Epithelial cell of prostate (primary cell): Measurements from ENCODE around the gene SPDYE16.
"Not testable (repeated sequence)": the region's sequence is repeated elsewhere in the genome, so short reads cannot be mapped to it uniquely, and the experiment has no call there.

ENCODE experiments used
- DNase-seq: peaks from one replicate; pipeline ENCODE4 v3.0.0-alpha.2; 2011; ENCODE audit warnings: low read depth, low spot score
- H3K27ac ChIP-seq: fragments of 450-650 bp; 2 replicates; pipeline ENCODE4 v1.5.1; 2017; ENCODE audit warnings: mild to moderate bottlenecking

The SPDYE16 gene, protein sequence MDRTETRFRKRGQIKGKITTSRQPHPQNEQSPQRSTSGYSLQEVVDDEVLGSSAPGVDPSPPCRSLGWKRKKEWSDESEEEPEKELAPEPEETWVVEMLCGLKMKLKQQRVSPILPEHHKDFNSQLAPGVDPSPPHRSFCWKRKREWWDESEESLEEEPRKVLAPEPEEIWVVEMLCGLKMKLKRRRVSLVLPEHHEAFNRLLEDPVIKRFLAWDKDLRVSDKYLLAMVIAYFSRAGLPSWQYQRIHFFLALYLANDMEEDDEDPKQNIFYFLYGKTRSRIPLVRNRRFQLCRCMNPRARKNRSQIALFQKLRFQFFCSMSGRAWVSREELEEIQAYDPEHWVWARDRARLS

DNA sequence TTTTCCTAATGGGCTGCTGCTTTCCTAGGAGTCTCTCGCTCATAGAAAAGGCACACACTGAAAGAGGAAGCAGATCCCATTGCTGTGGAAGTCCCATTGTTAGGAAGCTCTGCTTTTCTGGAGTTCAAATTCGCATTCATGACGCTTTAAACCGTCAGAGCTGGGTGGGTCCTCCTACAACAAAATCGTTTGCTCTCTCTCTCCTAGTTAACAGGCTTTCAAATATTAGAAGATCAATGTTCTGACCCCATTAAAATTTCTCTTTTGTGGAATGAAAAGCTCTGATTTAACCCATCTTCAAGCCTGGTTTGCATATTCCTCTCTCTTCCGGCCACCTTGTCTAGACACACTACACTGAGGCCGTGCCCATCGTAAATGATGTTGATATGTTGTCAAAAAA, at the start of gene SPDYE16:
Gene SPDYE16, minus strand, starts transcription at position 101 of the 400 bp plus-strand sequence. CDS start 1,838 bp downstream, outside the sequence.
- H3K27ac ChIP-seq, DNase-seq: not testable (repeated sequence)

DNA sequence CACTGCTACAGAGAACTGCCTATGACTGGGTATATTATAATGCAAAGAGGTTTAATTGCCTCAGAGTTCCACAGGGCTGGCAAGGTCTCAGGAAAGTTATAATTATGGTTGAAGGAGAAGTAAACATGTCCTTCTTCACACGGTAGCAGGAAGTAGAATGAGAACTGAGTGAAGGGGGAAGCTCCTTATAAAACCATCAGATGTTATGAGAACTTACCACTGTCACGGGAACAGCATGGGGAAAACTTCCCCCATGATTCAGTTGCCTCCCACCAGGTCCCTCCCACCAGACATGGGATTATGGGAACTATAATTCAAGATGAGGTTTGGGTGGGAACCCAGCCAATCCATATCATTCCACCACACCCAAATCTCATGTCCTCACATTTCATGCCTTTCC, 49.6 kb upstream of the SPDYE16 start:
- H3K27ac ChIP-seq, DNase-seq: not testable (repeated sequence)

DNA sequence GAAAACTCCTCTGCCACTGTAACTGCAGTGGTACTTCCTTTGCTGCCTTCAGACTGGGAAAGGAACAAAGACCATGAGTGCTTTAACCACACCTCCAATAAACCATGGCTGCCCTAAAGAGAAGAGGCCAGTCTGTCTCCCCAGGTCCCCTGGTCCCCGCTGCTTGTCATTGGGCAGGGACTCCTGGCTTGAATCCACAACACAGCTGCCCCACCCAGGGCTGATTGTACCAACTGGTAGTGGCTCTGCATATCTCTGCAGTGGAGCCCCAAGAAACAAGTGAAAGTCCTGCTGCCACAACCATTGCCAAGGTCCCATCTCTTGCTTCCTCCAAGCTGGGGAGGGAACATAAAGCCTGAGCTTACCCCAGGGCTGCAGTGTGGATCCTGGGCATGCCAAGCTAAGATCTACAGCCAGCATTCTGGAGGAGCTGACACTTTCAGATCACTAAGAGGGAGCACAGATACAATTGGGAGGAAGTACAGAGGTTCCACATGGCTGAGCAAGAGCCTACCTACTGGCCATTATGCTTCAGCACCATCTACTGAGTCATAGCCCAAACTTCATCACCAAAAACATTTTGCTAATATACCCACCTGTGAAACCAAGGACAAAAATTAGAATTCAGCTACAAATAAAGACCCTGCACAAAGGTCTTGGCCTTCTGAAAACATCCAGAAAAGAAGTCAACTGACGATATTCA, 48.7 kb upstream of the SPDYE16 start:
- not testable (repeated sequence) for H3K27ac ChIP-seq, DNase-seq

DNA sequence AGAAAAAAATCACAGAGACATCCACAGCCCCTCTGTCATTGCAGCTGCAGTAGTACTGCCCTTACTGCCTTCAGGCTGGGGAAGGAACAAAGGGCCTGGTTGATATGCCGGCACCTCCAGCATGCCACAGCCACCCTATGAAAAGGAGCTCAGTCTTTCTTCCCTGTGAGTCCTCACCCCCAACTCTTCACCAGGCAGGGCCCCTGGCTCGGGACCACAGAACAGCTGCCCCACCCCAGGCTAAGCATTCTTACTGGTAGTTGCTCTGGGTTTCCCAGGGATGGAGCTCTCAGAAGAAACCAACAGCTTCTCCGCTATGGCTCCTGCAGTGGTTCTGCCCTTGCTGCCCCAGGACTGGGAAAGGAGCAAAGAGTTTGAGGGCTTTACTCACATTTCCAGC, 47.9 kb upstream of the SPDYE16 start:
- H3K27ac ChIP-seq, DNase-seq: not testable (repeated sequence)

DNA sequence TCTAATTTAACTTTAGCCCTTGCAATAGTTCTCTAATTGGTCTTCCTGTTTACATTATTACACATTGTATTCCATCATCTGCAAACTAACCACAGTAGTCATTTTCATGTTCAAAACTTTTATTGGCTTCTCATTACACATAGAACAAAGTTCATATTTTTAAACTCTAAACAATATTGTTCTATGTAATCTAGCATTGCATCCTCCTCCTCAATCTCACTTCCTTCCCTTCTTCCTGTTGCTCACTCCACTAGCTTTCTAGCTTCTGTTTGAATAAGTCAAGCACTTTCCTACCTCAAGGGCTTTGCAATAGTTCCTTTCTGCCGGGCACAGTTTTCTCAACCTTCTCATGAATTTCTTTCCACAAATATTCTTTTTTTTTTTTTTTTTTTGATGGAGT, 45.5 kb upstream of the SPDYE16 start:
- DNase-seq = not testable (repeated sequence)
- peak overlapping the region; percentile 75 for H3K27ac ChIP-seq

DNA sequence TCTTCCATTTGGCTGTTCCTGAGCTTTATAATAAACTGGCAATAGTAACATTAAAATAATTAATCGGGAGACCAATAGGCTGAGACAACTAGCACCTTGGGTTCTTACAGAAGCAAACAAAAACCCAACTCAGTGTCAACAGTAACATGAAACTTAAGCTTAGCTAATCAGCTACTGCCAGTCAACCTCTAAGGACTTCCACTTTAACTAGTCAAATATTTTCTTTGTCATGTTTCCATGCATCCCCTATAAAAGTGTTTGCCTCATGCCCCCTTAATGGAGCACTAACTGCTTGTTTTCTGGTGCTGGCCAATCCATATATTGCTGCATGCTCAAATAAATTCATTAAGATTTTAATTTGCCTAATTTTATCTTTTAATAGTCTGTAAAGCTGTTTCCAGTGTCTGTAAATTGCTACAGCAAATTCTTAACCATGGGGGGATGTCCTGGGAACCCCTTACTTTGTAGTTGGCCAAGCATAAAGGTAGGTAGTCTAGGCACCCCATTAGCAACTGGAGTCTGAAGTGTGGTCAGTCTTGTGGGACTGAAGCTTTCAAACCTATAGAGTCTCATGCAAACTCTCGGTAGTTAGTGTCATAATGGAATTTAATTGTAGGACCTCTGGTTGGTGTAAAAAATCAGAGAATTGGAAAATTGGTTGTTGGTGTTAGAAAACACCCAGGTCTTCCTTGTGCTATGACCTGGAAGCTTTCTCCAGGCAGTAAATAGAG, 43.7 kb upstream of the SPDYE16 start:
- DNase-seq = not testable (repeated sequence)
- peak overlapping the region; percentile 62 for H3K27ac ChIP-seq

DNA sequence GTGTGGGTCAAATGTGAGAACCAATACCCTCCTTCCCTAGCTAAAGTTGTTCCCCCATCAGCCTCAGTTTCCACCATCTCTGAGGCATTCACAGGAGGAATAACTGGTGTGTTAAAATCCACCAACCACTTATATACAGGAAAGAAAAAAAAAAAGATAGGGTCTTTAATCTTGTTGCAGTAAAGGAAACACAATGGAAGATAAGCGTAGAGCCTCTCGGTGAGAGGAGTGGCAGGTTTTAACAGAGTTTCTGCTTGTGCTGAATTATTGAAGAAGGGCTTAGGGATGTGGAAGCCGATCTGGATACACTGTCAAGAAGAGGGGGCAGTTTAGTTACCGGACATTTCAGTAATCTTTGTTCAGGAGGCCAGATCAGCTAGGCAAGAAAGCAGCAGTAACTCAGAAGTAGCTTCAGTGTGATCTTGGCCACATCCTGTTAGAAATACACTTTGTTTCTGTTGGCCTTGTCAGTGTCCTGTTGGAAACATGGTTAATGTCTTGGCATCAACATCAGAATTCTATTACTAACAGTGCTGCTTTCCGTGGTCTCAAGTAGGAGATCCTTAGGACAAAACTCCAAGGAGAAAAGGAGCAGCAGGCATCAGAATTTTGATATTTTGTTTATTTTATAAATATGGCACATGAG, 40.7 kb upstream of the SPDYE16 start:
- not testable (repeated sequence) for DNase-seq
- H3K27ac ChIP-seq = peak overlapping the region; percentile 85

DNA sequence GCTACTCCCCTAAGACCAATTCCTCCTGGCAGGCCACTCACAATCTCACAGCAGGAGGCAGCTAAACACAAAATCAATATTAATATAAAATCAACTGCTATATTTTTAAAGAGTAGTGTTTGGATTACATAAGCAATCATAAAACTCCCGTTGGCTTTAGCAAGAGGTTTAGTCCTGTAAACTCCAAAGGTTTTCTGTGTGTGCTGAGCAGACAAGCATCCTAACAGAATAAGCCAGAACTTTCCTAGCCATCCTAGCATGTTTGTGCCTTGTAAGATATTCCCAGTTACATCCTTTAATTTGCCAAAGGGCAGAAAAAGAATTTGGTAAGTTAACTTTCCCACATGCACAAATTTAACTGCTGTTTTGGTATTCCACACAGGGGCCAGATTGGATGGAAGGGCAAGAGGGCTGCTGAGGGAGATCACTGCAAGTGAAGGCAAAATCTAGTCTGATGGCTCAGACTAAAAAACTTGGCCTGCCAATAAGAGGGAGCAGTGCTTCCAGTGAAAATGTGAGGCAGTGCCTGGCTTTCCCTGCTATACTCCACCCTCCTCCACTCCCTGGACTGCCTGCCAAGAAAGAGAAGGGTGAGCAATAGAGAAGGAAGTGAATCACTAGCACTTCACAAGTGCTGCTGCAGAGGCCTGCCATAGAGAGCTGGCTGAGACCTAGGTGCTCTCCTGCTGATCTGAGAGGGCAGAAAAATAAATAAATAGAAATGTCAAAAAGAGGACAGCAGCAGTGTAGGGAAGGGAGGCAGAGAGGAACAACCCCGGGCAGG, 39.9 kb upstream of the SPDYE16 start:
- H3K27ac ChIP-seq = peak overlapping the region; percentile 85

DNA sequence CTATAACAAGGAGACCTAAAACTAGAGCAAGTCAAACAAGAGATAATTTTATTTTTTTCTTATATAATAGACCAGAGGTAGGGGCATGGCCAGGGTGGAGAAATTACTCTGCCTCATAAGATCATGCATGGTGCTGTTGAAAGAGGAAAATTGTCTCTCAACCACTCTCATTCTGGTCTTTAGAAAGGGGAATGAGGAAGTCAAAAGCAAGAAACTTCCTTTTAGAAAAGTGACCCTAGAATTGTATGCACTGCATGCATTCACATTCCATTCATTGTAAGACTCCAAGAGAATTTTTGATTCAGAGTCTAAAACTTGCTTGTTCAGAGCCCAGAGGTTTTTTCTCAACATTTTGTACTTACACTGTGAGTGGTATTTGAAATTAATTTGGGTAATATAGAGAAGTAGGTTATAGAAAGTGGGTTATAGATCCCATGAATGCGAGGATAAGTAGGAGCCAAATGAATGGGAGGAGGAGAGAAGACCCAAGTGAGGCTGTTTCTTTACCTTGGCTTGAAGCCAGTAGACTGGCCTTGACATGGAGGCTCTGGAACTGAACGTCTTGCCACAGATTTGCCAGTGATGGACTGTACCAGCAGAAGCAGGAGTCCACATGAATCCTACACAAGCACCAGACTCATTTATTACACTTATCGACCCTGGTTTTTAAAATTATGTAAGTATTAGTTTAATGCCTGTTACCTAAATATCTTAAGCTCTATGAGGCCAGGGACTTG, 33.0 kb upstream of the SPDYE16 start:
- H3K27ac ChIP-seq = not testable (repeated sequence)

More for the DNA sequence above, 39.9 kb upstream of the SPDYE16 start:
- DNase-seq = peak; percentile 43

DNA sequence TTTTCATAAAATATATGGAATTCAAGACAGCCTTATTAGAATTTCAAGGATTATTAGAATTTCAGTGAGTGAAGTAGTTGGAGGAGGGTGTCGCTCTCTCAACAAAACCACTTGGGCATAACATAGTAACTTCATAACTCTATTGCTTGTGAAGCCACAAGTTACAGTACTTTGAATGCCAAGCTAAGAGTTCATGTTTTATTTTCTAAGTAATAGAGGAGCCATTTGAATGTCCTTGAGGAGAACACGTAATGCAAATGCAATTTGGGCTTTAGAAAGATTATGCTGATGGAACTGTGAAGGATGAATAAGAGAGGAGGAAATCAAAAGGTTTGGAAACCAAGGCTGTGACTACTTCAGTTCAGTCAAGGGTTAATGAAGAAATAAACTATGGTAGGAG, 32.3 kb upstream of the SPDYE16 start:
- H3K27ac ChIP-seq = peak overlapping the region; percentile 2
- not testable (repeated sequence) for DNase-seq

More for the DNA sequence above, 33.0 kb upstream of the SPDYE16 start:
- not testable (repeated sequence) for DNase-seq

DNA sequence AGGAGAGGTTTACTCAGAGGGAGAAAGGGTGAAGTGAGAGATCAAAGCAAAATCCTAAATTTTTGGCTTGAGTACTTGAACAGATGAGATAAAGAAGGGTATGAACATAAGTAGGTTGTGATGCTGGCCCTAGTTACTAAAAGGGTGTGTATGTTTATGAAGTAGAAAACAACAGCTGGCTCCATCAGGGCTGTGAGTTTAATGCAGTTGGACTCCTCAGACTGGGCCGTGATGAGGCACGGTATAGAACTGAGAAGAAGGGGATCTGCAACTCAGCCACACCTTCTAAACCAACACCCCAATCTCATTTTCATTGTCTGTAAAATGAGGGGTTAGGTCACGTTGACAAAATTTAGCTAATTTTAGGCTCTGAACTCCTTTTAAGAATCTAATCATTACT, 29.2 kb upstream of the SPDYE16 start:
- H3K27ac ChIP-seq, DNase-seq: not testable (repeated sequence)

DNA sequence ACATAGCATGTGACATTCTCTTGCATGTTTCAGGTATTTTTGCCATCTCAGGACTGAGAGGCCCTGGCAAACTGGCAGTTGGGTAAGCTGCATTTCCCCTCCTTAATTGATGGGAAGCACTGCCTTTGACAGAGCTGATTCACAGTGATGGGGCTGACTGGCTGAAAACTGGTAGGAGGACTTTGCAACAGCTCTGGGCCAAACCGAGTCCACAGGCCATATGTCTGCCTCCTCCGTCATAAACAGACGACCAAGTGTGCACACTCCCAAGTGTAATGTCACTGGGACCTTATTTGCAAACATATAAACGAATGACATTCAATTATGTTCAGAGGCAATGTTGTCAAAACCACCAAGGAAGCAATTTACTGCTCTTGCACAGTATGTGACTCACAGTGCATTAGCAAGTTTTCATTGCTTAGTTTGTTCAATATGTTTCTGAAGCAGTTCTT, 27.3 kb upstream of the SPDYE16 start:
- peak overlapping the region; percentile 65 for H3K27ac ChIP-seq
- DNase-seq = not testable (repeated sequence)

DNA sequence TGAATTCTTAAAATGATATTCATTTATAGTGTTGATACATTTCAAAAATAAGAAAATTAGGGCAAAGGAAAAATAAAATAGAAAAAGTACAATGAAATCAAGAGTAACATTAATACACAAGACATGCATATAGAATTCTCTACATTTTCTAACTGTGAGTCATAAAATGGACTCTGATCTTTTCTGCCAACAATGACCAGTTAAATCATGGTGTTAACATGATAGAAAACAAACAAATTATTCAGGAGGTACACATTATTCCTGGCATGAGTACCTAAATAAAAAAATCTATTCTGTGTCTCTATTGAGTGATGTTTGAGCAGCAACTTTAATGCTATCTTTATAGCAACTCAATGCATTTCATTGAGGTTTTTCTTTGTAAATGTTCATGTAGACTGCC, 25.6 kb upstream of the SPDYE16 start:
- DNase-seq = not testable (repeated sequence)
- H3K27ac ChIP-seq = peak overlapping the region; percentile 55

DNA sequence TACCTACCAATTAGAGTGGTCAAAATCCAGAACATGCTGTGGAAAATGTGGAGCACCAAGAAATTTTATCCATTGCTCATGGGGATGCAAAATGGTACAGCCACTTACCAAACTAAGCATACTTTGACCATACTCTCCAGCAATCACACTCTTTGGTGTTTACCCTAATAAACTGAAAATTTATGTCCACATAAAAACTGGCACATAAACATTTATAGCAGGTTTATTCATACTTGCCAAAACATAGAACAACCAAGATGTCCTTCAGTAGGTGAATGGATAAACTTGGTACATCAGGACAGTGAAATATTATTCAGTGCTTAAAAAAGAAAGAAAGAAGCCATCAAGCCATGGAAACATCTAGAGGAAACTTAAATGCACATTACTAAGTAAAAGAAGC, 24.7 kb upstream of the SPDYE16 start:
- not testable (repeated sequence) for DNase-seq
- peak overlapping the region; percentile 55 for H3K27ac ChIP-seq

DNA sequence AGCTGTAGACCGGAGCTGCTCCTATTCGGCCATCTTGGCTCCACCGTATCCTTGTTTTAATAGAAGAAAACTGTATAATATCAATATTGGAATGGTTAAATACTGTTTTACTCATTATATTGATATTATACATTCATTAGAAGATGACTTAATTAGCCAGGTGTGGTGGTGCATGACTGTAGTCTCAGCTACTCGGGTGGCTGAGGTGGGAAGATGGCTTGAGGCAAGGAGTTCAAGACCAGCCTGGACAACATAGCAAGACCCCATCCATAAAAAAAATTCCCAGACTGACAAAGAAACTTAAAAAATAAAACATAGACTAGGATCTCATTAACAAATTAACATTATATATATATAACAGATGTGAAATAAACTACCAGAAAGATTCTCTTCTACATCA, 24.2 kb upstream of the SPDYE16 start:
- DNase-seq = not testable (repeated sequence)
- H3K27ac ChIP-seq = peak overlapping the region; percentile 55

DNA sequence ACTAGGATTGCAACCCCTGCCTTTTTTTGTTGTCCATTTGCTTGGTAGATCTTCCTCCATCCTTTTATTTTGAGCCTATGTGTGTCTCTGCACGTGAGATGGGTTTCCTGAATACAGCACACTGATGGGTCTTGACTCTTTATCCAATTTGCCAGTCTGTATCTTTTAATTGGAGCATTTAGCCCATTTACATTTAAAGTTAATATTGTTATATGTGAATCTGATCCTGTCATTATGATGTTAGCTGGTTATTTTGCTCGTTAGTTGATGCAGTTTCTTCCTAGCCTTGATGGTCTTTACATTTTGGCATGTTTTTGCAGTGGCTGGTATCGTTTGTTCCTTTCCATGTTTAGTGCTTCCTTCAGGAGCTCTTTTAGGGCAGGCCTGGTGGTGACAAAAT, 21.9 kb upstream of the SPDYE16 start:
- not testable (repeated sequence) for DNase-seq, H3K27ac ChIP-seq

DNA sequence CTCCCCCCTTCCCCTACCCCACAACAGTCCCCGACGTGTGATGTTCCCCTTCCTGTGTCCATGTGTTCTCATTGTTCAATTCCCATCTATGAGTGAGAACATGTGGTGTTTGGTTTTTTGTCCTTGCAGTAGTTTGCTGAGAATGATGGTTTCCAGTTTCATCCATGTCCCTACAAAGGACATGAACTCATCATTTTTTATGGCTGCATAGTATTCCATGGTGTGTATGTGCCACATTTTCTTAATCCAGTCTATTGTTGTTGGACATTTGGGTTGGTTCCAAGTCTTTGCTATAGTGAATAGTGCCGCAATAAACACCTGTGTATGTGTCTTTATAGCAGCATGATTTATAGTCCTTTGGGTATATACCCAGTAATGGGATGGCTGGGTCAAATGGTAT, 18.2 kb upstream of the SPDYE16 start:
- not testable (repeated sequence) for H3K27ac ChIP-seq, DNase-seq

DNA sequence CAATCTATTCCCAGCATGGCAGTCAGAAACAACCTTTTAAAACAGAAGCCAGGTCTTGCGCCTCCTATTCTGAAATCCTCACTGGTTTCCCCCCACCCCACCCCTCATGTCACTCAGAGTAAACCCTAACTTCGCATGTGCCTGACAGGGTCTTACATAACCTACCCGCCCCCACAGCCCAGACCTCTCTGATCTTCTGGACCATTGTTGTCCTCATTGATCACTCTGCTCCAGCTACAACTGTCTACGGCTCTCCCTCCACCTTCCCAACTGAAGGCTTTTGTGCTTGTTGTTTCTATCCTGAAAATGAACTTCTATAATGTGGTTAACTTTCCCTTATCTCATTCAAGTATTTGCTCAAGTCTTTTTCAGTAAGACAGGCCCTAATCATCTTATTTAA, 17.1 kb upstream of the SPDYE16 start:
- not testable (repeated sequence) for DNase-seq

DNA sequence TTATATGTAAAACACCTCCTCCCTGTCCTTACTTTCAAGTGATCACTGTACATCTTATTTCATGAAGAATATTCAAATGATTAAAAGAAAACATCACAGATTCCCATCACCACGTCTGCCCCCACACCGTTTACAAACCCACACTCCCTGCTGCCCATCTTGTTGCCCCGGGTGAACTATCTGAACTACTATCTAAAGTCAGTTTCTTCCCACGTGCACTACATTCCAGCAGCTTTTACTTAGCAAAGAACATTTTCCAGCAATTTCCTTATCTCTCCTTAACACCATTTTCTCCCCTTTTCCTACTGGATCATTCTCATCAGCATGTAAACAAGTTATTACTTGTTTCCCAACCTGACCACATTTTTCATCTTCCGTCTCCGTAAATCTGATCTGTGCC, 16.6 kb upstream of the SPDYE16 start:
- not testable (repeated sequence) for DNase-seq
- H3K27ac ChIP-seq = peak overlapping the region; percentile 17

More for the DNA sequence above, 17.1 kb upstream of the SPDYE16 start:
- H3K27ac ChIP-seq = not testable (repeated sequence)
